Stimulated activated CD4-positive, alpha-beta T cell treated with anti-CD3 and anti-CD28 coated beads, Interleukin-1b, Interleukin-23, amount 100 ng/mL, for 24 hours (primary cell): ENCODE data around the gene G2E3.

Experiments used
- DNase-seq, 4 experiments: peaks; one replicate each; pipeline ENCODE4 v3.0.0-alpha.2; 2020; ENCODE audit warnings: low read depth in 4 of 4, low spot score in 1 of 4

G2E3 gene

DNA sequence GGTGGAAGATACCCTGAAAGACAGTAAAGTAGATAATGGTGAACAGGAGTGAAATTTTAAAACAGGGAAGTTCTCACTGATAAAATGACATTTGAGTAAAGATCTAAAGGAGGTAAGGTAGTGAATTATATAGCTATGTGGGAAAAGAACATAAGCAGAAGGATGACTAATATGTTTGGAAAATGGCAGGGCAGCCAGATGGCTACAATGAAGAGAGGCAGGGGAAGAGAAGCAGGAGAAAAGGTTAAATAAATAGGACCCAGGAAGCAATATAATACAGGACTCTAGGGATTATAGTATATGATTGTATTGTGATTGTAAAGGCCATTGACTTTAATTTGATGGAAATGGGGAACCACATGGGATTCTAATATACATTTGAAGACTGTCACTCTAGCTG is 96.2 kb downstream of the G2E3 start:
- DNase-seq = no peak

- no peak for DNase-seq
These were observed 96.7 kb downstream of the G2E3 start for GRCh38 chr14:30655658-30656057.

- DNase-seq = peak in 1 of 4 experiments; percentile 2
These were observed 97.3 kb downstream of the G2E3 start for GRCh38 chr14:30656190-30656632.

DNA sequence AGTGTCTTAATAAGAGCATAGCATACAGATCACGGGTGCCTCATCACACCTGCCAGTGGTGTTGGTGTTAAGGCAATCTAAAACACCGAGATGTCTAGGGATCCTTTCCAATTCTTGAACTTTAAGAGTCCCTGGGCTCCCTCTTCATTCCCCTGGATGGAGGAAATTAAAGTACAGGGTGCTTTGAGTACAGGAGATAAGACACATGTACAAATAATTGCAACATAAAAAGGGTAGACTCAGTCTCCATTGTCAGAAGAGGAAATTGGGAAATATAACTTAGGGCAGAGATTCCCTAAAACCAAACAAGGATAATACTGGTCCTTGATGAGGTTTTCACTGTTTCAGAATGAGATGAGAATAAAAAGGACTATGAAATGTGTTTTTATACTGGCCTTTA is 98.1 kb downstream of the G2E3 start:
- DNase-seq = no peak

DNA sequence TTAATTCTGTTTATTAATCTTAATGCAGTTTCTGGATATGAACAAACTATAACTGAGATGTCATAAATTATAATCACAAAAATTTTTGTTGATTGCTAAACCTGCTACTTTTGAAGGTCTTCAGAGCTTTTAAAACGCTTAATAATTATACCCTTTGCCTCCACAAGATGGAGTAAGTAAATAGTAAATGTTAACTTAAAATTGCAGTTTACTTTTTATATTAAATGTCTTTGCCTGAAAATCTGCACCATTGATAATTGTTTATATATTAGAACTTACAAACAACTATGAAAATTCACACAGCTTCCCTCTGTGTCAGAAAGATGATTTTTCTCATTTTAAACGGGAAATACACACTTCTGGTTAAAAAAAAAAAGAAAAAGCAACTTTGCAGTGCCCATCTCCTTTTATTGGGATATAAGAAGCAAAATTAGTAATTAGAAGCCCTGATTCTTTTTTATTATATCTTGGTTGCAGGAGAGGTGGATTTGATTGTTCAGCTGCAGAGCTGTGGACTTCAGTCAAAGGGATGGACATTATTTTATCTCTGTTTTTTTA is 98.7 kb downstream of the G2E3 start:
- no peak for DNase-seq

DNA sequence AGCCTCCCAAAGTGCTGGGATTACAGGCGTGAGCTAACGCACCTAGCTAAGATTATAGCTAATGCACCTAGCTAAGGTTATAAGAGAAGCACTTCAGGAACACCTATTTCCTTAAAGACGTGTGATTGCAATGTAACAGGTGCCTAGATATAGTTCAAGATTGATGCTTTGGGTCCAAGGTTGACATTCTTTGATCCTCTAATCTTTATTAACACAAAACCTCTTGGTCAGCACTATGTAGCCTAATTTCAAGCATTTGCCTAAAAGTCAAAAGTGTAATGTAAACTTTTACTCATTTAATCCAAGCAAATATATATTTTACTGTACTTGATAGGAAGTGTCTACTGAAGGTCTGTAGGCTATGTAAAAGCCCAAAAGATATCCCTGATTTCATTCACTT is 99.7 kb downstream of the G2E3 start:
- DNase-seq = no peak

DNA sequence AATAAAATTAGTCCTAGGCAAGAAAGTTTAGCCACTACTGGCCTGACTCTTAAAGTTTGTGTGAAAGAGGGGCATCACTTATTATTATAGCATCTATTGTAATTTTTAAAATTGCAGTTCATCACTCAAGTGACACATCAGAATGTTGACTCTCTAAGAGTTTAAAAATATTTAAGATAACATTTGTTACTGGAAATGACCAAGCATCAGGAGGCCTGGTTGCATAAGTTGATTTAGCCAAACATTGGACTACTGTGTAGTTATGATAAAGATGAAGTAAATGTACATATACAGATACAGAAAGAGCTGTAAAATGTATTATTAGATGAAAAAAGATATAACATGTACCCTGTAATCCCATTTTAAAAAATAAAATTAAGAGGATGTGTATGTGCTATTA is 110.6 kb downstream of the G2E3 start:
- DNase-seq = no peak
